KMS-11 (cell line): ENCODE measurements around the gene PRAMEF1.

Source experiments
- H2AFZ ChIP-seq: fragments of 200-600 bp; sonication (generic); 2 replicates; pipeline ENCODE4 v1.6.1; 2016; ENCODE audit warnings: antibody characterized with exemption, mixed run types, low read depth
- H3K27ac ChIP-seq: fragments of 200-600 bp; sonication (generic); 2 replicates; pipeline ENCODE4 v1.6.1; 2016; ENCODE audit warnings: mild to moderate bottlenecking, mixed run types
- H3K27me3 ChIP-seq: fragments of 200-600 bp; sonication (generic); 2 replicates; pipeline ENCODE4 v1.6.1; 2017; ENCODE audit warnings: mild to moderate bottlenecking, low read depth, mixed run types, moderate library complexity; ENCODE audit not compliant: insufficient read depth
- H3K36me3 ChIP-seq: fragments of 200-600 bp; sonication (generic); 2 replicates; pipeline ENCODE4 v1.6.1; 2017; ENCODE audit warnings: mild to moderate bottlenecking, mixed run types; ENCODE audit not compliant: insufficient read depth
- H3K4me1 ChIP-seq: fragments of 200-600 bp; sonication (generic); 2 replicates; pipeline ENCODE4 v1.6.1; 2016; ENCODE audit warnings: mild to moderate bottlenecking, low read depth, mixed run types; ENCODE audit not compliant: poor library complexity, severe bottlenecking
- H3K4me2 ChIP-seq: fragments of 200-600 bp; sonication (generic); 2 replicates; pipeline ENCODE4 v1.7.0; 2016; ENCODE audit warnings: mild to moderate bottlenecking, mixed run types
- H3K4me3 ChIP-seq: fragments of 200-600 bp; sonication (generic); IDR thresholded peaks from 2 replicates; pipeline ENCODE4 v1.6.1; 2017; ENCODE audit warnings: low read depth, low read length, mixed read lengths; ENCODE audit not compliant: insufficient read depth
- H3K79me2 ChIP-seq: fragments of 200-600 bp; sonication (generic); 2 replicates; pipeline ENCODE4 v1.6.1; 2016; ENCODE audit warnings: low read depth, mixed run types; ENCODE audit not compliant: insufficient read depth
- H3K9ac ChIP-seq: fragments of 200-600 bp; sonication (generic); 2 replicates; pipeline ENCODE4 v1.6.1; 2016; ENCODE audit warnings: mild to moderate bottlenecking, mixed run types
- H4K20me1 ChIP-seq: fragments of 200-600 bp; sonication (generic); 2 replicates; pipeline ENCODE4 v1.6.1; 2016; ENCODE audit warnings: mild to moderate bottlenecking, mixed run types; ENCODE audit not compliant: insufficient read depth
- TF ChIP-seq, protein P1 (sequence below): fragments of 200-600 bp; sonication (generic); conservative IDR thresholded peaks from 2 replicates; pipeline ENCODE4 v1.6.1; 2017; ENCODE audit warnings: low read depth, mild to moderate bottlenecking, antibody characterized with exemption, low read length, moderate library complexity, mixed read lengths

PRAMEF1 gene

DNA sequence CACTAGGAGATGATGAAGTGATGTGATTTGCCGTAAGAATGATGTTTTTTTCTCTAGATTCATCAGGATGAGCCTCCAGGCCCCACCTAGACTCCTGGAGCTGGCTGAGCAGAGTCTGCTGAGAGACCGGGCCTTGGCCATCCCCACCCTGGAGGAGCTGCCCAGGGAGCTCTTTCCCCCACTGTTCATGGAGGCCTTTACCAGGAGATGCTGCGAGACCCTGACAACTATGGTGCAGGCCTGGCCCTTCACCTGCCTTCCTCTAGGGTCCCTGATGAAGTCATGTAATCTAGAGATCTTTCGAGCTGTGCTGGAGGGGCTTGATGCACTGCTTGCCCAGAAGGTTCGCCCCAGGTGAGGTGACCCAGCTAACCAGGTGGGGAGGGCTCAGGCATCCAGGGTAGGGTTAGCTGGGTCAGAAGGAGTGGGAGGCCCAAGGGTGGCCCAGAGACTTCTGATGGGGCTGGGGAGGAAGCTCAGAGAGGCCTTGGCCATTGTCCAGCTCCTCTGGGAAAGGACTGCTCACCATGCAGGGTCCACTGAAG lies 16.3 kb upstream of the PRAMEF1 start:
- Histone ChIP-seq H3K27ac (no peak overlapping the region), H3K79me2 (no peaks in the 10 kb centered on the region), H3K9ac (no peak overlapping the region), H3K4me3 (no peak overlapping the region), H3K36me3 (no peaks in the 10 kb centered on the region), H3K27me3 (peaks cover 31% of the 10 kb centered on the region; the same call in 1 of the 2 replicates), H4K20me1 (no peaks in the 10 kb centered on the region), H3K4me2 (no peak overlapping the region), H3K4me1 (no peaks in the 10 kb centered on the region), H2AFZ (no peak overlapping the region)
- TF ChIP-seq, protein P1, sequence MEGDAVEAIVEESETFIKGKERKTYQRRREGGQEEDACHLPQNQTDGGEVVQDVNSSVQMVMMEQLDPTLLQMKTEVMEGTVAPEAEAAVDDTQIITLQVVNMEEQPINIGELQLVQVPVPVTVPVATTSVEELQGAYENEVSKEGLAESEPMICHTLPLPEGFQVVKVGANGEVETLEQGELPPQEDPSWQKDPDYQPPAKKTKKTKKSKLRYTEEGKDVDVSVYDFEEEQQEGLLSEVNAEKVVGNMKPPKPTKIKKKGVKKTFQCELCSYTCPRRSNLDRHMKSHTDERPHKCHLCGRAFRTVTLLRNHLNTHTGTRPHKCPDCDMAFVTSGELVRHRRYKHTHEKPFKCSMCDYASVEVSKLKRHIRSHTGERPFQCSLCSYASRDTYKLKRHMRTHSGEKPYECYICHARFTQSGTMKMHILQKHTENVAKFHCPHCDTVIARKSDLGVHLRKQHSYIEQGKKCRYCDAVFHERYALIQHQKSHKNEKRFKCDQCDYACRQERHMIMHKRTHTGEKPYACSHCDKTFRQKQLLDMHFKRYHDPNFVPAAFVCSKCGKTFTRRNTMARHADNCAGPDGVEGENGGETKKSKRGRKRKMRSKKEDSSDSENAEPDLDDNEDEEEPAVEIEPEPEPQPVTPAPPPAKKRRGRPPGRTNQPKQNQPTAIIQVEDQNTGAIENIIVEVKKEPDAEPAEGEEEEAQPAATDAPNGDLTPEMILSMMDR = no peak

DNA sequence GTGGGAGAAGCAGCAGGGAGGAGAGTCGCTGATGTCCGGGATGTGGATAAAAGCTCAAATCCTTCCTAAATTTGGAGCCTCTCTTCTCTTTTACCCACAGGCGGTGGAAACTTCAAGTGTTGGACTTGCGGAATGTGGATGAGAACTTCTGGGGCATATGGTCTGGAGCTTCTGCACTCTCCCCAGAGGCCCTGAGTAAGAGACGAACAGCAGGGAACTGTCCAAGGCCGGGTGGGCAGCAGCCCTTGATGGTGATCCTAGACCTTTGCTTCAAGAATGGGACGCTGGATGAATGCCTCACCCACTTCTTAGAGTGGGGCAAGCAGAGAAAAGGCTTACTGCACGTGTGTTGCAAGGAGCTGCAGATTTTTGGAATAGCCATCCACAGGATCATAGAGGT lies 15.8 kb upstream of the PRAMEF1 start:
- H3K36me3 ChIP-seq = no peaks in the 10 kb centered on the region

DNA sequence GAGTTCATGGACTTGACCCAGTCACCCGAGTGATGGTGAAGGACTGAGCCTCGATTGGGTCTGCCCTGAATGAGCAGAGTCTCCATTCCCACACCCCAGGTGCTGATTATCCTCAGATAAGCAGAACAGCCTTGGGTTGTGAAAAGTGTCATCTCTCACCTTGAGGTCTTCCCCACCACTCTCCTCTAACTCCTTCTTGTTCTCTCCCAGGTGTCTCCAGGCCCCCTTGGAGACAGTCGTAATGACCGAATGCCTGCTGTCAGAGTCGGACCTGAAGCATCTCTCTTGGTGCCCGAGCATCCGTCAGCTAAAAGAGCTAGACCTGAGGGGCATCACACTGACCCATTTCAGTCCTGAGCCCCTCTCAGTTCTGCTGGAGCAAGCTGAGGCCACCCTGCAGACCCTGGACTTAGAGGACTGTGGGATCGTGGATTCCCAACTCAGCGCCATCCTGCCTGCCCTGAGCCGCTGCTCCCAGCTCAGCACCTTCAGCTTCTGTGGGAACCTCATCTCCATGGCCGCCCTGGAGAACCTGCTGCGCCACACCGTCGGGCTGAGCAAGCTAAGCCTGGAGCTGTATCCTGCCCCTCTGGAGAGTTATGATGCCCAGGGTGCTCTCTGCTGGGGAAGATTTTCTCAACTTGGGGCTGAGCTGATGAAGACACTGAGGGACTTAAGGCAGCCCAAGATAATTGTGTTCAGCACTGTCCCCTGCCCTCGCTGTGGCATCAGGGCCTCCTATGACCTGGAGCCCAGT lies 14.2 kb upstream of the PRAMEF1 start:
- Histone ChIP-seq H3K27ac (no peak overlapping the region), H3K4me2 (no peak overlapping the region), H3K4me3 (no peak overlapping the region), H3K36me3 (no peaks in the 10 kb centered on the region), H4K20me1 (no peaks in the 10 kb centered on the region), H3K27me3 (peaks cover 31% of the 10 kb centered on the region; the same call in 1 of the 2 replicates), H2AFZ (no peak overlapping the region), H3K79me2 (no peaks in the 10 kb centered on the region), H3K9ac (no peak overlapping the region), H3K4me1 (no peaks in the 10 kb centered on the region)
- TF ChIP-seq, protein P1 = no peak

More for the DNA sequence above, 15.8 kb upstream of the PRAMEF1 start:
- Histone ChIP-seq H3K4me1 (no peaks in the 10 kb centered on the region), H3K9ac (no peak overlapping the region), H3K4me2 (no peak overlapping the region), H3K79me2 (no peaks in the 10 kb centered on the region), H4K20me1 (no peaks in the 10 kb centered on the region), H3K27me3 (peaks cover 31% of the 10 kb centered on the region; the same call in 1 of the 2 replicates), H3K4me3 (no peak overlapping the region), H2AFZ (no peak overlapping the region), H3K27ac (no peak overlapping the region)
- TF ChIP-seq, protein P1 = no peak

DNA sequence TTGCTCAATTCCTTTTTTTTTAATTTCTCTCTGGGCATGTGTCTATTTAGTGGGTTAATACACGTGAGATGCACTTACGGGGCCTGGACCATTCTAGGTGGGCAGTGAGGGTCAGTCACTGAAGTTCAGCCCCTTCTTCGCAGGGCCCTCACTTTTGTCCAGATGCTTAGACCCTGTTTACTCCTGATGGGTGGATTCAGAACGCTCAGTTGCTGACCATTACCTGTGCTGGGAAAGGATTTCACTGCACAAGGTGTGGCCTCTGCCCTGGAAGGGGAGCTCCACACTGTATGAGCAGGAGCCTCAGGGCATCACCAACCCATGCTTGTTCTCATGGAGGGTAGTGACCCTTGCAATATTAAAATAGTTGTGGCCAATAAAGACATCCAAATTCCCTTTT lies 13.1 kb upstream of the PRAMEF1 start:
- Histone ChIP-seq H3K4me3 (no peak overlapping the region), H3K27ac (no peak overlapping the region), H3K4me1 (no peaks in the 10 kb centered on the region), H3K79me2 (no peaks in the 10 kb centered on the region), H2AFZ (no peak overlapping the region), H3K36me3 (no peaks in the 10 kb centered on the region), H3K9ac (no peak overlapping the region), H3K4me2 (no peak overlapping the region), H4K20me1 (no peaks in the 10 kb centered on the region), H3K27me3 (peaks cover 25% of the 10 kb centered on the region; the same call in 1 of the 2 replicates)
- TF ChIP-seq, protein P1 = no peak
